Activated CD8-positive, alpha-beta memory T cell treated with anti-CD3 and anti-CD28 coated beads for 48 hours (primary cell): ENCODE results near the gene MBD3L4.
"Not testable (repeated sequence)": the region's sequence is repeated elsewhere in the genome, so short reads cannot be mapped to it uniquely, and the experiment has no call there.

Experiments used
- DNase-seq, 3 experiments: peaks; one replicate each; pipeline ENCODE4 v3.0.0-alpha.2; 2020; ENCODE audit warnings: low read depth in 2 of 3, low spot score in 2 of 3

MBD3L4 gene

GRCh38 chr19:7040079-7040478 is at the start of gene MBD3L4:
MBD3L4 (minus strand) TSS chr19:7040179; CDS start chr19:7040144, 35 bp downstream.
- not testable (repeated sequence) for DNase-seq

GRCh38 chr19:7088999-7089398 is 49.0 kb upstream of the MBD3L4 start:
- no peak for DNase-seq

GRCh38 chr19:7083076-7083956 is 43.3 kb upstream of the MBD3L4 start:
- DNase-seq, result no peak

- DNase-seq, result no peak
Measured at GRCh38 chr19:7078008-7078407, 38.0 kb upstream of the MBD3L4 start.

GRCh38 chr19:7076151-7076550 is 36.2 kb upstream of the MBD3L4 start:
- DNase-seq, result no peak

- no peak for DNase-seq
Measured at GRCh38 chr19:7074705-7075282, 34.8 kb upstream of the MBD3L4 start.

GRCh38 chr19:7072541-7072940 is 32.6 kb upstream of the MBD3L4 start:
- no peak for DNase-seq

- no peak for DNase-seq
Measured at GRCh38 chr19:7069904-7070226, 29.9 kb upstream of the MBD3L4 start.

GRCh38 chr19:7069042-7069903 is 29.3 kb upstream of the MBD3L4 start, which contains the start of gene ZNF557:
ZNF557 (plus strand) TSS chr19:7069703; CDS start chr19:7075075, 5,372 bp downstream.
- peak; percentile 91 to 94 (median 91) for DNase-seq

- DNase-seq, result no peak
Measured at GRCh38 chr19:7068599-7068998, 28.6 kb upstream of the MBD3L4 start.

- no peak for DNase-seq
Measured at GRCh38 chr19:7067716-7068115, 27.7 kb upstream of the MBD3L4 start.

GRCh38 chr19:7067122-7067521 is 27.1 kb upstream of the MBD3L4 start:
- DNase-seq, result not testable (repeated sequence)

- no peak for DNase-seq
Measured at GRCh38 chr19:7063764-7064418, 23.9 kb upstream of the MBD3L4 start.

GRCh38 chr19:7063339-7063738 is 23.4 kb upstream of the MBD3L4 start:
- DNase-seq, result no peak

GRCh38 chr19:7059977-7060376 is 20.0 kb upstream of the MBD3L4 start:
- DNase-seq, result not testable (repeated sequence)

GRCh38 chr19:7058576-7058975 is 18.6 kb upstream of the MBD3L4 start, which contains the start of gene MBD3L3:
MBD3L3 (minus strand) TSS chr19:7058676; CDS start chr19:7058605, 71 bp downstream.
- not testable (repeated sequence) for DNase-seq

- DNase-seq, result not testable (repeated sequence)
Measured at GRCh38 chr19:7056371-7056770, 16.4 kb upstream of the MBD3L4 start.

GRCh38 chr19:7055679-7056078 is 15.7 kb upstream of the MBD3L4 start:
- DNase-seq, result not testable (repeated sequence)

GRCh38 chr19:7054635-7055368 is 14.8 kb upstream of the MBD3L4 start:
- not testable (repeated sequence) for DNase-seq

- DNase-seq, result not testable (repeated sequence)
Measured at GRCh38 chr19:7052896-7053295, 12.9 kb upstream of the MBD3L4 start.
